Activated CD8-positive, alpha-beta T cell treated with anti-CD3 and anti-CD28 coated beads for 36 hours (primary cell): ENCODE results near the gene HOXD10. TPM values are rescaled to one million over a fixed set of nuclear protein-coding genes. Genes with fewer than 3 reads are reported as not detected.

Experiments
- ATAC-seq: fragments of 200-7000 bp; cut with Tn5 transposase; one replicate; pipeline ENCODE4 v1.10.0; 2021; ENCODE audit warnings: mild to moderate bottlenecking, moderate library complexity
- CTCF ChIA-PET: fragments of 350-600 bp; sonication (Branson Sonifier 250); formaldehyde crosslinking; loops from one replicate; lab custom pipeline; 2021; ENCODE audit warnings: antibody characterized with exemption; lab: Charles Lee
- POLR2A ChIA-PET: fragments of 350-600 bp; sonication (Branson Sonifier 250); formaldehyde crosslinking; loops from one replicate; lab custom pipeline; 2021; ENCODE audit warnings: antibody characterized with exemption; lab: Charles Lee
- DNase-seq: peaks from one replicate; pipeline ENCODE4 v3.0.0-alpha.2; 2020
- H3K27ac Mint-ChIP-seq: one replicate; pipeline ENCODE4 v1.8.0; 2021; ENCODE audit warnings: mild to moderate bottlenecking, mixed read lengths
- H3K27me3 Mint-ChIP-seq: one replicate; pipeline ENCODE4 v1.8.0; 2021; ENCODE audit warnings: mixed read lengths
- H3K36me3 Mint-ChIP-seq: one replicate; pipeline ENCODE4 v1.8.0; 2021; ENCODE audit warnings: low read depth, mixed read lengths
- H3K4me1 Mint-ChIP-seq: one replicate; pipeline ENCODE4 v1.8.0; 2021; ENCODE audit warnings: low read depth, mixed read lengths
- H3K4me3 Mint-ChIP-seq: one replicate; pipeline ENCODE4 v1.8.0; 2021; ENCODE audit warnings: mild to moderate bottlenecking, moderate library complexity, mixed read lengths
- H3K9me3 Mint-ChIP-seq: one replicate; pipeline ENCODE4 v1.8.0; 2021; ENCODE audit warnings: mixed read lengths
- CTCF ChIP-seq: fragments of 200-600 bp; IDR thresholded peaks from one replicate; pipeline ENCODE4 v1.8.0; 2022; ENCODE audit warnings: antibody characterized with exemption, mild to moderate bottlenecking
- intact Hi-C: fragments of 100-400 bp; cut with micrococcal nuclease; formaldehyde crosslinking; loops from one replicate; pipeline ENCODE4 v1.10.0; 2022
- total RNA-seq, 2 experiments: library from RNA; stranded (reverse); gene quantifications; one replicate each; pipeline ENCODE4 v1.2.3, GENCODE V29; 2021

Gene HOXD10
- total RNA-seq, 2 experiments from 2014 or later = not detected

- intact Hi-C loops = loop anchor here (5.0 kb wide), 1 partner anchor 37 kb away; the partner anchor contains the start of gene HOXD9
- Mint-ChIP-seq H3K27me3 (peaks cover 91% of the 10 kb centered on the region), H3K4me1 (peaks cover 8% of the 10 kb centered on the region), H3K4me3 (no peak overlapping the region), H3K9me3 (peaks cover 14% of the 10 kb centered on the region), H3K27ac (no peak overlapping the region), H3K36me3 (peaks cover 18% of the 10 kb centered on the region)
- POLR2A ChIA-PET = interaction anchor here (0.7 kb wide), 1 partner anchor 1248 kb away, joined by 3 read pairs; no protein-coding TSS in a partner anchor
- no peak for TF ChIP-seq CTCF
- DNase-seq = no peak
- CTCF ChIA-PET = interaction anchor here (0.8 to 1.8 kb wide), 7 partner anchors 7 to 395 kb away, joined by 3 to 10 read pairs (median 4); no protein-coding TSS in a partner anchor
- ATAC-seq = no peak
Measured at GRCh38 chr2:176085120-176085788, 31.3 kb upstream of the HOXD10 start.

- intact Hi-C loops = loop anchor here (5.0 kb wide), 1 partner anchor 36 kb away; the partner anchor contains the start of gene HOXD9
- peaks cover 13% of the 10 kb centered on the region for H3K36me3 Mint-ChIP-seq
- no peak overlapping the region for H3K27ac Mint-ChIP-seq
- H3K9me3 Mint-ChIP-seq = peaks cover 11% of the 10 kb centered on the region
- peaks cover 91% of the 10 kb centered on the region for H3K27me3 Mint-ChIP-seq
- ChIA-PET CTCF (interaction anchor here (0.8 to 1.8 kb wide), 7 partner anchors 8 to 396 kb away, joined by 3 to 10 read pairs (median 4); no protein-coding TSS in a partner anchor), POLR2A (interaction anchor here (0.7 kb wide), 1 partner anchor 1249 kb away, joined by 3 read pairs; no protein-coding TSS in a partner anchor)
- ATAC-seq (no peak), DNase-seq (no peak)
- TF ChIP-seq CTCF = peak; percentile 35
- H3K4me1 Mint-ChIP-seq = peaks cover 2% of the 10 kb centered on the region
- no peak overlapping the region for H3K4me3 Mint-ChIP-seq
Measured at GRCh38 chr2:176085861-176086771, 30.5 kb upstream of the HOXD10 start.

- ChIA-PET POLR2A (no interaction called here), CTCF (interaction anchor here (1.9 to 2.4 kb wide), 2 partner anchors 10 to 398 kb away, joined by 13 to 17 read pairs; no protein-coding TSS in a partner anchor)
- peaks cover 7% of the 10 kb centered on the region for H3K9me3 Mint-ChIP-seq
- H3K36me3 Mint-ChIP-seq = peaks cover 10% of the 10 kb centered on the region
- no peak overlapping the region for H3K4me3 Mint-ChIP-seq
- no peak for TF ChIP-seq CTCF
- DNase-seq (no peak), ATAC-seq (no peak)
- peaks cover 90% of the 10 kb centered on the region for H3K27me3 Mint-ChIP-seq
- intact Hi-C loops = loop anchor here (5.0 kb wide), 1 partner anchor 35 kb away; the partner anchor contains the start of gene HOXD9
- H3K27ac Mint-ChIP-seq = no peak overlapping the region
- H3K4me1 Mint-ChIP-seq = peaks cover 7% of the 10 kb centered on the region
Measured at GRCh38 chr2:176087330-176088047, 29.1 kb upstream of the HOXD10 start.

GRCh38 chr2:176088048-176088936 lies 28.3 kb upstream of the HOXD10 start:
- intact Hi-C loops = loop anchor here (5.0 kb wide), 1 partner anchor 34 kb away; the partner anchor contains the start of gene HOXD9
- H3K9me3 Mint-ChIP-seq = peaks cover 7% of the 10 kb centered on the region
- TF ChIP-seq CTCF = no peak

More at GRCh38 chr2:176088048-176088936, 28.3 kb upstream of the HOXD10 start:
- ChIA-PET CTCF (interaction anchor here (1.7 to 2.4 kb wide), 3 partner anchors 9 to 398 kb away, joined by 6 to 17 read pairs (median 13); no protein-coding TSS in a partner anchor), POLR2A (no interaction called here)
- Mint-ChIP-seq H3K4me1 (peaks cover 7% of the 10 kb centered on the region), H3K27ac (no peak overlapping the region), H3K36me3 (peaks cover 8% of the 10 kb centered on the region), H3K27me3 (peaks cover 85% of the 10 kb centered on the region), H3K4me3 (peak overlapping the region; percentile 20)
- DNase-seq (no peak), ATAC-seq (peak; percentile 30)
